ELR (cell line): Measurements from ENCODE around the gene CTSE.
A peak's percentile ranks its signal among the peaks of the same experiment; 100 is the strongest.

Source experiments
- DNase-seq: peaks from one replicate; pipeline ENCODE4 v3.0.0-alpha.2; 2015; ENCODE audit warnings: low read depth

Gene CTSE

GRCh38 chr1:205991237-205991636 is 32.5 kb downstream of the CTSE start:
- DNase-seq, result peak; percentile 47

GRCh38 chr1:205990226-205990625 is 33.5 kb downstream of the CTSE start:
- DNase-seq, result no peak

GRCh38 chr1:205989786-205990185 is 33.9 kb downstream of the CTSE start:
- DNase-seq, result no peak

- DNase-seq, result no peak
Measured at GRCh38 chr1:205988585-205988995, 35.1 kb downstream of the CTSE start.

- no peak for DNase-seq
Measured at GRCh38 chr1:205986861-205987260, 36.8 kb downstream of the CTSE start.

GRCh38 chr1:205986292-205986691 is 37.4 kb downstream of the CTSE start:
- DNase-seq, result no peak

GRCh38 chr1:205985330-205986005 is 38.2 kb downstream of the CTSE start:
- DNase-seq, result no peak

GRCh38 chr1:205983925-205984725 is 39.6 kb downstream of the CTSE start:
- peak; percentile 74 for DNase-seq

- DNase-seq, result no peak
Measured at GRCh38 chr1:205981257-205981656, 42.4 kb downstream of the CTSE start.

- DNase-seq, result no peak
Measured at GRCh38 chr1:205980237-205980870, 43.3 kb downstream of the CTSE start.

- no peak for DNase-seq
Measured at GRCh38 chr1:205979301-205979700, 44.4 kb downstream of the CTSE start.

- DNase-seq, result no peak
Measured at GRCh38 chr1:205978676-205979075, 45.0 kb downstream of the CTSE start.

GRCh38 chr1:205977402-205978014 is 46.2 kb downstream of the CTSE start:
- DNase-seq, result peak; percentile 85

- DNase-seq, result peak; percentile 82
Measured at GRCh38 chr1:205976708-205977401, 46.8 kb downstream of the CTSE start.

- no peak for DNase-seq
Measured at GRCh38 chr1:205976036-205976435, 47.7 kb downstream of the CTSE start.

- DNase-seq, result no peak
Measured at GRCh38 chr1:205975387-205975998, 48.2 kb downstream of the CTSE start.

- no peak for DNase-seq
Measured at GRCh38 chr1:205974712-205975111, 49.0 kb downstream of the CTSE start.

GRCh38 chr1:205973377-205974232 is 50.1 kb downstream of the CTSE start:
- DNase-seq, result no peak

GRCh38 chr1:205972491-205973168 is 51.1 kb downstream of the CTSE start:
- DNase-seq, result peak; percentile 42

- DNase-seq, result peak; percentile 61
Measured at GRCh38 chr1:205972081-205972480, 51.6 kb downstream of the CTSE start.
